Endothelial cell (in vitro differentiated cells): ENCODE measurements around the gene NHERF1. TPM values are rescaled to one million over a fixed set of nuclear protein-coding genes. Genes with fewer than 3 reads are reported as not detected.

ENCODE experiments used
- DNase-seq: peaks from one replicate; pipeline ENCODE4 v3.0.0; 2021; ENCODE audit warnings: low spot score
- H3K27ac Mint-ChIP-seq: one replicate; pipeline ENCODE4 v1.8.0; 2021; ENCODE audit warnings: mixed read lengths, inconsistent platforms; ENCODE audit not compliant: unreplicated experiment
- H3K27me3 Mint-ChIP-seq: one replicate; pipeline ENCODE4 v1.8.0; 2021; ENCODE audit warnings: mild to moderate bottlenecking, moderate library complexity, mixed read lengths, inconsistent platforms; ENCODE audit not compliant: unreplicated experiment
- H3K36me3 Mint-ChIP-seq: one replicate; pipeline ENCODE4 v1.8.0; 2021; ENCODE audit warnings: mild to moderate bottlenecking, low read depth, mixed read lengths, inconsistent platforms; ENCODE audit not compliant: unreplicated experiment
- H3K4me1 Mint-ChIP-seq: one replicate; pipeline ENCODE4 v1.8.0; 2021; ENCODE audit warnings: mild to moderate bottlenecking, mixed read lengths, inconsistent platforms; ENCODE audit not compliant: unreplicated experiment
- H3K4me3 Mint-ChIP-seq: one replicate; pipeline ENCODE4 v1.8.0; 2021; ENCODE audit warnings: mild to moderate bottlenecking, mixed read lengths, inconsistent platforms; ENCODE audit not compliant: unreplicated experiment
- H3K9me3 Mint-ChIP-seq: one replicate; pipeline ENCODE4 v1.8.0; 2021; ENCODE audit warnings: mixed read lengths, inconsistent platforms; ENCODE audit not compliant: unreplicated experiment
- total RNA-seq: library from RNA; stranded (reverse); fragmentation: NEBNext Ultra II Directional; extraction: Animal tissue kit (Norgen Biotek cat#: 25700); gene quantifications from one replicate; pipeline ENCODE4 v1.2.1, GENCODE V29; 2021; ENCODE audit not compliant: unreplicated experiment
- TF ChIP-seq, protein P1 (sequence below): fragments of 200-600 bp; sonication (generic); IDR thresholded peaks from one replicate; pipeline ENCODE4 v1.5.0; 2021; ENCODE audit warnings: antibody characterized with exemption; ENCODE audit not compliant: unreplicated experiment

Gene NHERF1
- total RNA-seq, 1 donor from 2014 or later: 30.5 TPM

- Mint-ChIP-seq H3K4me3 (no peak overlapping the region), H3K4me1 (peaks cover 9% of the 10 kb centered on the region), H3K27ac (no peak overlapping the region), H3K36me3 (no peaks in the 10 kb centered on the region), H3K27me3 (peaks cover 7% of the 10 kb centered on the region), H3K9me3 (no peaks in the 10 kb centered on the region)
- TF ChIP-seq, protein P1, sequence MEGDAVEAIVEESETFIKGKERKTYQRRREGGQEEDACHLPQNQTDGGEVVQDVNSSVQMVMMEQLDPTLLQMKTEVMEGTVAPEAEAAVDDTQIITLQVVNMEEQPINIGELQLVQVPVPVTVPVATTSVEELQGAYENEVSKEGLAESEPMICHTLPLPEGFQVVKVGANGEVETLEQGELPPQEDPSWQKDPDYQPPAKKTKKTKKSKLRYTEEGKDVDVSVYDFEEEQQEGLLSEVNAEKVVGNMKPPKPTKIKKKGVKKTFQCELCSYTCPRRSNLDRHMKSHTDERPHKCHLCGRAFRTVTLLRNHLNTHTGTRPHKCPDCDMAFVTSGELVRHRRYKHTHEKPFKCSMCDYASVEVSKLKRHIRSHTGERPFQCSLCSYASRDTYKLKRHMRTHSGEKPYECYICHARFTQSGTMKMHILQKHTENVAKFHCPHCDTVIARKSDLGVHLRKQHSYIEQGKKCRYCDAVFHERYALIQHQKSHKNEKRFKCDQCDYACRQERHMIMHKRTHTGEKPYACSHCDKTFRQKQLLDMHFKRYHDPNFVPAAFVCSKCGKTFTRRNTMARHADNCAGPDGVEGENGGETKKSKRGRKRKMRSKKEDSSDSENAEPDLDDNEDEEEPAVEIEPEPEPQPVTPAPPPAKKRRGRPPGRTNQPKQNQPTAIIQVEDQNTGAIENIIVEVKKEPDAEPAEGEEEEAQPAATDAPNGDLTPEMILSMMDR: no peak
- no peak for DNase-seq
These were observed 12.1 kb downstream of the NHERF1 start for GRCh38 chr17:74760404-74761105.

- TF ChIP-seq, protein P1: no peak
- H3K27ac Mint-ChIP-seq: no peak overlapping the region
- H3K4me1 Mint-ChIP-seq: peaks cover 9% of the 10 kb centered on the region
- H3K4me3 Mint-ChIP-seq: no peak overlapping the region
- no peak for DNase-seq
- H3K9me3 Mint-ChIP-seq: no peaks in the 10 kb centered on the region
- no peaks in the 10 kb centered on the region for H3K36me3 Mint-ChIP-seq
- peaks cover 7% of the 10 kb centered on the region for H3K27me3 Mint-ChIP-seq
These were observed 13.0 kb downstream of the NHERF1 start for GRCh38 chr17:74761419-74761818.

DNA sequence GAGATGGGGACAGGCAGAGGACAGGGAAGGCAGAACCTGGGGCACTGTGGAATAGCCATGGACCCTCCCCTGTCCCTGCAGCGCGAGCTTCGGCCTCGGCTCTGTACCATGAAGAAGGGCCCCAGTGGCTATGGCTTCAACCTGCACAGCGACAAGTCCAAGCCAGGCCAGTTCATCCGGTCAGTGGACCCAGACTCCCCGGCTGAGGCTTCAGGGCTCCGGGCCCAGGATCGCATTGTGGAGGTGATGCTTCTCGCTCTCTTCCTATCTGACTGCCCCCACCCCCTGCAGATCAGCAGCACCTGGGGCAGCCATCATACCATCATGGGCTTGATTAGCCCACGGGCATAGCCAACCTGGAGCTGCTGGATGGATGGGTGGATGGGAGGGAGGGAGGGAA lies 13.5 kb downstream of the NHERF1 start:
- no peaks in the 10 kb centered on the region for H3K36me3 Mint-ChIP-seq
- peaks cover 9% of the 10 kb centered on the region for H3K27me3 Mint-ChIP-seq
- TF ChIP-seq, protein P1: no peak
- H3K27ac Mint-ChIP-seq: no peak overlapping the region
- H3K9me3 Mint-ChIP-seq: no peaks in the 10 kb centered on the region
- H3K4me1 Mint-ChIP-seq: peaks cover 9% of the 10 kb centered on the region
- no peak overlapping the region for H3K4me3 Mint-ChIP-seq
- DNase-seq: no peak

- Mint-ChIP-seq H3K27ac (no peak overlapping the region), H3K4me1 (peaks cover 3% of the 10 kb centered on the region), H3K9me3 (no peaks in the 10 kb centered on the region), H3K4me3 (no peak overlapping the region), H3K27me3 (peaks cover 11% of the 10 kb centered on the region), H3K36me3 (peaks cover 6% of the 10 kb centered on the region)
- DNase-seq: no peak
- TF ChIP-seq, protein P1: no peak
These were observed 15.3 kb downstream of the NHERF1 start for GRCh38 chr17:74763565-74764387.
